Fibroblast of gingiva (primary cell): ENCODE results near the gene ABHD17B.
A peak's percentile ranks its signal among the peaks of the same experiment; 100 is the strongest.
"Not testable (repeated sequence)": the region's sequence is repeated elsewhere in the genome, so short reads cannot be mapped to it uniquely, and the experiment has no call there.

Source experiments
- DNase-seq: peaks from one replicate; pipeline ENCODE4 v3.0.0-alpha.2; 2011; ENCODE audit warnings: low read depth

ABHD17B gene

DNA sequence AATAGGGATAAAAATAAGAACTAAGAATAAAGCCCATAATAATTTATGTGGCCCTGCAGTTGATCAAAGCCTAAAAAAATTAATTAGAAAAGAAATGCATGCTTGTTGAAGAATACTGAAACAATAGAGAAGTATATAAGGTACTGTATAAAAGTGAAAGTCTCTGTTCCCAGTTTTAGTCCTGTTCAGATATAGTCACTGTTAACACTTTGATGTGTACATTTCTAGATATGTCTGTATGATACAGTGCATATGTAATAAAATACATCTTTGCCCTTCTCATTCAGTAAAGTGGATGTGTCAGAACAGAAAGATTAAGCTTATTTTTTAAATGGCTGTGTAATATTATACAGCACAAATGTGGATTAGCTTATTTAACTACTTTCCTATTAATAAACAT is 4.5 kb upstream of the ABHD17B start:
- no peak for DNase-seq

DNA sequence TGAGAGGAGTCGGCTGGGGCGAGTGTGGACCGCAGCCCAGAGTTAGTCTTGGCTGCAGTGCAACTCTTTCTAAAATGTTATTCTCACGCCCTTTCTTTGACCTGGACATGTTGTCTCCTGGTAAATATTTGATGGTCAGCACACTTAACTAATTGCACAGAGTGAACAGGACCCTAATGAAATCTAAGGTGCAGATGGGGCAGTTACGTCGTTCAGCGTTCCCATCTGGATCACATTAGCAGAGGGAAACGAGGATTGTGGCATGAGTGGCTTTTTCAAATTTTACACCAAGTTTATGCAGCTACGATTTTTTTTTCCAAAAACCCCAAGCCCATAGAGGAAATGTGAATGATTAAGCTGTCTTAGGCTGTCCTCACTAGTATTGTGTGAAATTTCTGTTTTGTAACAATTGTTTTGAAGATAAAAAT is 929 bp upstream of the ABHD17B start:
- DNase-seq, result peak; percentile 49

DNA sequence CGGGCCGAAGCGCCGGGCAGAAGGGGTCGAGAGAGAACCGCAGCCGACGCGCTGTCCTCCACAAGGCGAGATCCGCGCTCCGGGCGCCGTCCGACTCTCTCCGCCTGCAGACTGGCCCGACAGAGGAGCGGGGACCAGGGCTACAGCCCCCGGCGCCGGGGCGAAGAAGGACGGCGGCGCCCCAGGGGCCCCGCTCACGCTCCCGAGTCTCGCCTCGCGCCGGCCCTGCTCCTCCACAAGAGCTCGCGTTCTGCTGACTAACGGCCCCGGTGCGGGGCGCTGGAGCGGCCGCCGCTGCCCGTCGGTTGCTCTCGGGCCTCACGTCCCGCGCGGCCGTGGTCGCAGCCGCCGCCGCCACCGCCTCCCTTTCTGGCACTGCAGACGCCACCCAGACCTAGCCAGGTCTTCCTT is 338 bp downstream of the ABHD17B start:
- no peak for DNase-seq

DNA sequence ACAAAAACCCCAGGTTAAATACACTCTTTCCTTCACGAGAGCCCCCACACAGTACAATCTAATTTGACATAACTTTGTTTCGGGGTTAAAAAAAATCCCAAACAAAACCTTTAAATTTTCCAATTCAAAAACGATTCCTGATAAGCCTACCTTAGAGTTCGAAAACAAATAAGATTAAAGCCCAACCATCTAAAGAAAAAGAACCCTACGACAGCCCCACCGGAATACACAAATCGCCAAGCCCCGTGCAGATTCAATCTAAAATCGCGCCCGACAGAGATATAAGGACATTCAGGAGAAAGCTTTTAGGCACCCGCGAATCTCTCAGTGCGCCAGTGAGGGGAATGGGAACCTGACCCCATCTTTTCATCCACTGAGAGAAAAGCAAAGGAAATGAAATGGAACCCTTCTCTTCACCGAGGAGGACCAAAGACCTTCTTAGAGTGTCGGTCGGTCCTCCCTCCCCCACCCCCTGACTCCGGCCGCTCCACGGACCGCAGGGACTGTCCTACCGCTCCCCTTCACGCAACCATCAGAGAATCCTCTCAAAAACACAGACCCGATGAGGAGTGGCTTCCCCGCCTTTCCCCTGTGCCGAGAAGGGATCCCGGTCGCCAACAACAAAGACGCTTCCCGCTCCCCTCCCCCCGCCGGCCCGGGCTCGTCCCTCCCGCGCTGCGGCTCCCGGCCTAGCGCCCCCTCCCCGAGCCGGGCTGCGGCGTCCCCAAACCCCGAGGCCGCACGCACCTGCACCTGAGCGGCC is 925 bp downstream of the ABHD17B start:
- peak; percentile 29 for DNase-seq

DNA sequence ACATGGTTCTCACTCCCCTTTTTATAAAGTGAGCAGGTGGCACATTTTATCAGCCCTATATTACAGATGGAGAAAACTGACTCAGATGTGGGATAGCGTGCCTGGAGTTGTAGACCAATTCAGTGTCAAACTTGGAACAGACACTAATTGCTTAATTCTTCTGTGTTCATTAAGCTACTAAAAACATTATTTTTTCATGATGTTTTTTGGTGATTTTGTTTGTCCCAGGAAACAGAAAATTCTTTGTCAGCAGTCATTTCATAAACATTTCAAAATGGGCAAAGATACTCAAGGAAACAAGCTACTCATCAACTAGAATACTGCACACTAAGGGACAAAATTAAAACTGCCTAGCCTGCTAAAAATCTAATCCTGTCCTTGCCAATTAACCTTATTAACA is 2.2 kb downstream of the ABHD17B start:
- no peak for DNase-seq

DNA sequence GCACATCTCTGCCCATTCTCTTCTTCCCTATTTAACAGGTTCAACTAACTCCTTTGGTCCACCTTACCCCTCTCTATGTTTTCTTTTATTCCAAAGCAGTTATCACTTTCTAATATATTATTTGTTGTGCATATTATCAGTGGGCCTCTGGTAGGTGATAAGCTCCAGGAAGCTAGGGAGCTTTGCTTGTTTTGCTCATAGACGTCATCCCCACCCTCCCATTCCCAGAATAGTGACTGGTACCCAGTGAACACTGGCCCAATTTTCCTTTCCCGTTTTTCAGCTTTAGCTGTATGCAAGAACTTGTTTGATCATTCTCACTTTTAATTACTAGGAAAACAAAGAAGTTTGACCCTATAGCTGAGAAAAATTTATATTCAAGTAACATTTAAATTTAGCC is 6.9 kb downstream of the ABHD17B start:
- no peak for DNase-seq

DNA sequence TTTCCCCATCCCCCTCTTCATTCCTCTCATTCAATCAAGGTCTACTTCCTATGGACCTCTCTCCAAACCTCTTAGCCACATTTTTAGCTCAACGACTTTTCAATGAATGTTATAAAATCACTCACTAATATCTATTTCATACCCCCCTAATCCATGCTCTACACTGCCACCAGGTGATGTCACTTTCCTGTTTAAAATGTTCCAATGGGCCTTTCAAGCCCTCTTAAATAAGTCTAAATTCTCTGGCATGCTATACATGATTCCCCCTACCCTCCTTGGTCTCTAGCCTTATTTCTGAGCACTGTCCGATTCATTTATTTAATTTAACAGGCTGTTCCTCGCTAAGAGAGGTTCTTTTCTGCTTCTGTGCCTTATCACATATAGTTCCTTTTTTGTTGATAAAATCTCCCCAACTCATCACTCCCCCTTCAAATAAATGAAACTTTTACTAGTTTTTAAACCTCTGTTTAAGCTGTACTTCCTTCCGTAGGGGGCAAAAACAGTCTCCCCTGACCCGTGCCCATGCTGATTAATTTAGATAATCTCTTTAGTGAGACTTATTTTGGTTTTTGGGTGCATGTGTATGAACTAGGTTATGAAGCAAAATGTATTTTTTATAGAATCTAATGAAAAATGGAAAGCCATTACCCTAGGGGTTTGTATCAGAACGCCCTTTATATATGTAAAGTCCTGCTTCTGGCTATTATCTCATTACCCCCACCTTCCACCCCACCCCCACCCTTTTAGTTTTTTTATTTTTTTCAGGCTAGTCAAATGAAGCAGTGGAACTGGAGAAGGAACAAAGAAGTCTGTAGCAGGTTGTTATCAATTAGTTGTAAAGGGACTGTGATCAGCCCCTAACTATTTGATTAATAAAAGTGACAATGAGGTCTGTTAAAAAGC is 9.0 kb downstream of the ABHD17B start:
- no peak for DNase-seq

DNA sequence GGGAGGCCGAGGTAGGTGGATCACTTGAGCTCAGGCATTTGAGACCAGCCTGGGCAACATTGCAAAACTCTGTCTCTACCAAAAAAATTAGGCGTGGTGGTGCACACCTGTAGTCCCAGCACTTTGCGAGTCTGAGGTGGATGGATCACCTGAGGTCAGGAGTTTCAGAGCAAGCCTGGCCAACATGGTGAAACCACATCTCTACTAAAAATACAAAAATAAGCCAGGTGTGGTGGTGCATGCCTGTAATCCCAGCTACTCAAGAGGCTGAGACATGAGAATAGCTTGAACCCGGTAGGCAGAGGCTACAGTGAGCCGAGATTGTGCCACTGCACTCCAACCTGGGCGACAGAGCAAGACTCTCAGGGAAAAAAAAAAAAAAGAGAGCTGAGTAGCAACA is 12.2 kb downstream of the ABHD17B start:
- DNase-seq, result not testable (repeated sequence)

DNA sequence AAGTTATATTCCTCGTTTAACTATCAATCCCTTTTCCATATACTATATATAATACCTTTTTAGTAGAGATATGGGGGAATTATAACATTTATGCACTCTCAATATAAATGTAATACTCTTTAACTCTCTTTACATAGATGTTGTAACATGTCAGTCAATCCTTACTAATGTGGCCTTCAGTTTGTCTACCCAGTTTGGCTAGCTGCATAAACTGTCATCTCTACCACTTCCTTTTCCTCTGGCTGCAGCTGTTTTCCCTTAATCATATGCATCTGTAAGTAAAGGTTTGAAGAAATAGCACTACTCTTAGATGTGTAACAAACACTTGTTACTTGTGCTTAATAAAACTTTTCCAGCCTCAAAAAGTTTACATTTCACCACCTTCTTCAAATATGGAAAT is 13.4 kb downstream of the ABHD17B start:
- DNase-seq, result no peak

DNA sequence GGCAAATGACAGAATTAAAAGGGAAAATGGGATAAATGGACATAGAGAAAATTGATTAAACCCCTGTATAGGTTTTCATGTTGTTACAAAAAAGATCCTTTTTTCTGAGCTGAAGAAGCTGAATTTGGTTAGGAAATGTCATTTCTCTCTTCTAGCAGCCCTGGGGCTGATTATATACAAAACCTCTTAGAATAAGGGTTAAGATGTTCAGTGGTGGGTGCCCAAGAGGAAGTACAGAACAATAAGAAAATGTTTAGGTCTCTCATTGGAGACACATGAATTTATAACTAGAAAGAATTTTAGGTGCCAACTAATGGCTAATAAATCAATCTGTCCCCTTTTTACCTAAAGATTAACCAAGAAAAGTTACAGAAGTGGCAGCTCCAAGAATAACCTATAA is 14.2 kb downstream of the ABHD17B start:
- no peak for DNase-seq

DNA sequence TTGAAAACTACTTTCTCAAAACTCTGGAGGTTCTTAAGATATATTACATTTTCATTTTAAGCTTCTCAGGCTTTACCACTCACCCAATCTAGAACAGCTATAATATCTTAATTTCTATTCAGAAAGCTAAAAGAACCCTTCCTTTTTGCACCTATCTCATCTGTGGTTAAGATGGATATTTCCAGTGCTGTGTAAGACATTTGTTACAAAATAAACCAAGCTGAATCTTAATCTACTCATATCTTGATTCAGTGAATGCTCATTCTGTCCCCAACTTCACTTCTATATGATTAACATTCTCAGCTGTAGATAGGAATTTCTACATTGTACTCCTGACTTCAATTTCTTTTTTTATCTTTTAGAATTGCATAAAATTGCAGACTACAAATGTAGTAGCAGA is 15.0 kb downstream of the ABHD17B start:
- DNase-seq, result no peak

DNA sequence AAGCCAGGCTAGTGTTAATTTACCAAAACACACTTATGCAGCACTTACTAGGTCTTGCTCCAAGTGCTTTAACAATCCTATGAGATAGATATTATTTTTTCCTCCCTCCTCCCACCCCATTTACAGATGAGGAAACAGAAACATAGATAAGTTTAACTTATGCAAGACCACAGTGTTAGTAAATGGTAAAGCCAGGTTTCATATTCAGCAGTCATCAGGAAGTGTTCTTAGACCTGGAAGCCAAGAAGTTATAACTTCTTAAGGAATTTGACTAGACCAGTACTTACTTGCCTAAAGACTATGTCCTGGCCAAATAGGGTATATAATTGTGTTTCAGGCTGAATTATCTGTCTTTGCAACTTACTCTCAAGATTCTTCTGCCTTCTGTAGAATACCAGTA is 15.9 kb downstream of the ABHD17B start:
- DNase-seq, result no peak

DNA sequence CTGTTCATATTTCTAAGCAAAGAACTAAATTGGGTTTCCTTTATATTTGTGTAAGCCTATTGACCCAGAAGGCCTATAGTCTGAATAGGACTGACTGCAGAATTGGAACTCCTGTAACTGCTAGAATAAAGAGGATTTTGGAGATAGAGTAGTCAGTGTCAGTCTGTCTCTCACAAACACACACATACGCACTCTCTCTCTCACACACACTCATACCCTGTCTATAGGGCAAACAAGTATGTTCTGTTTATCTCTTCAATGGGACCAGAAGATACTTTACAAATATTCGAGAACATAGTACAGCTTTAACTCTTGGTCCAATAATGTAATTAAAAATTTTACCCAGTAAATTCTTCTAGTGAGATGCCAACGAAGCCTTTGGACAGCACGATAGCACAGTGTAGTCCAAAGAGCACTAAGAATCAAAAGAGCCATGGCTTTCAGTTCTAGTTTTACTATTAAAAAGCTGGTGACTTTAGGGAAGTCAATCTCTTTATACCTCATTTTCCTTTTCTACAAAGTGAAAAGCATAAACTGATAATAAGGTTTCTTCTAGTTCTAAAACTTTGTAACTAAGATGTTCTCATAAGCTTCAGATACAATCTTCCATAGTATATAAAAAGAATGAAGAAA is 19.3 kb downstream of the ABHD17B start:
- DNase-seq, result no peak

DNA sequence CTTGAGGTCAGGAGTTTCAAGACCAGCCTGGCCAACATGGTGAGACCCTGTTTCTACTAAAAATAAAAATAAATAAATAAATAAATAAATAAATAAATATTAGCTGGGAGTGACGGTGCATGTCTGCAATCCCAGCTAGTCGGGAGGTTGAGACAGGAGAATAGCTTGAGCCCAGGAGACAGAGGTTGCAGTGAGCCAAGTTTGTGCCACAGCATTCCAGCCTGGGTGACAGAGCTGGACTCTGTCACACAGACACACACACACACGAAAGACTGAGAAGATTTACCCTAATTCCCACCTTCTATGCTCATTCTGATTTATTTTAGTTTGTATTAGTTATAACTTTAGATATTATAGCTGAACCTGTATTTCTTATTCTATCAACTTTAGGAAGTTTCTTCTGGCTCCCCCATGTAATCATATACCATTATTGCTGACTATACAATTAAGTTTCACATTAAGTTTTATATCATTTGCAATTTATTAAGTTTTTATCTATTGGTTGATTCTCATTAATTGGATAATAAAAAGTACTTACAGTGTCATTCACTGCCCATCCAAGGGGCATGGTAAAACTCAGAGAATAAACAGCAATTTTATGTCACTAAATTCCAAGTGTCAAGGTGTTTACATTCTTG is 20.8 kb downstream of the ABHD17B start:
- DNase-seq, result no peak

DNA sequence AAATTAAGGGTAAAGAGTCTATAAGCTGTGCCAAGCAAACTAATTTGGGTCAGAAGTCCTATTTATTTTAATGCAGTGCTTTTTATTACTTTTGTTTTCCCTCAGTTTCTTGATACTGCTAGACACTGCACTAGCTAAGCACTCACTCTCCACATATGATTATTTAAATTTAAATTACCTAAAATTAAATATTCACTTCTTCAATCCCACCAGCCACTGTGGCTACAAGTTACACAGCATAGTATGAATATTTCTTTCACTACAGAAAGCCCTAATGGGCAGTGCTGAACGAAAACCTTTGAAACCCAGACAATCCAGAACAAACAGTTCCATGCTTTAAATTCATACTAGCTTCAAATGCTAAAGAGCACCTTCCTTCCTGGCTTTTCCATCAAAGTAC is 23.6 kb downstream of the ABHD17B start:
- no peak for DNase-seq

DNA sequence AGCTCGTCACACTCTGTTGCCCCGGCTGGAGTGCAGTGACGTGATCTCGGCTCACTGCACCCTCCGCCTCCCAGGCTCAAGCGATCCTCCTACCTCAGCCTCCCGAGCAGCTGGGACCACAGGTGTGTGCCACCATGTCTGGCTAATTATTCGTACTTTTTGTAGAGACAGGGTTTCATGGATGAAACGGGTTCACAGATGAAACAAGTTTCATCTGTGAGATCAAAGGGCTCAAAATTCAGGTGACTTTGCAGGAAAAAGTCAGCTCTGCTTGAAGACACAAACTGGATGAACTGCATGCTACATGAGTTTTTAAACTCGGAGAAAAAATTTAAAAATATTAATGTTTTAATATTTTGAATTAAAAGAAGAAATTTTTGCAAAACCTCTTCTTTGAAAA is 24.5 kb downstream of the ABHD17B start:
- DNase-seq, result no peak

DNA sequence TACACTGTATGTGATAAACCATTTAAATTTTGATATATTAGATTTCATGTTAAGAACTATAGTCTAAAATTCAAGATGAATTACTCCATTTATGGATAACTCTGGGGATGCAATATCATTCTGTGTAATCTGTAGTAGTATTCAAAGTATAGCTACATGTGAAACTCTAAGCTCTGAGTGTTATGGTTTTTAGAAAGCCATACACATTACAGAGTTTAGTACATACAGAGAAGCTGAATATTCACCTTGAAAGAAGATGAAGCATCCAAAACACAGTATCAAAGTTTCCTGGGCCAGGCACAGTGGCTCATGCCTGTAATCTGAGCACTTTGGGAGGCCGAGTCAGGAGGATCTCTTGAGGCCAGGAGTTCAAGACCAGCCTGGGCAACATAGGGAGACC is 25.0 kb downstream of the ABHD17B start:
- DNase-seq, result no peak

DNA sequence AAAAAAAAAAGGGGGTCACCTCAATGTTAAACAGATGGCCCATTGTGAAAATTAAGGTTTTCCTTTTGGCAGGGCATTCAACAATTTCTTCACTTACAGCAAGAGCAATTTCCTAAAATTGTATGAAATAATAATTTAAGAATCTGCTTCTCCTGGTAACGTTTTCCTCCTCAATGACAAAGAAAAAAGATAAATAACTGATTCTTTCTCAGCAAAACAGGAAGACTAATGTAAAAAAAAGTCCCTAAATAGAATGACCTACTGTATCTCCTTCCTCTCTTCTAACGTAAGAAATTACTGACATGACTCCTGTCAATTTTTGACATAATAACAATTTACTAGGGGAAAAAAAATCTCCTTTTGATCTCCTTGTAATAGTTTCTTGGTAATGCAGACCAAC is 25.5 kb downstream of the ABHD17B start:
- DNase-seq, result no peak

DNA sequence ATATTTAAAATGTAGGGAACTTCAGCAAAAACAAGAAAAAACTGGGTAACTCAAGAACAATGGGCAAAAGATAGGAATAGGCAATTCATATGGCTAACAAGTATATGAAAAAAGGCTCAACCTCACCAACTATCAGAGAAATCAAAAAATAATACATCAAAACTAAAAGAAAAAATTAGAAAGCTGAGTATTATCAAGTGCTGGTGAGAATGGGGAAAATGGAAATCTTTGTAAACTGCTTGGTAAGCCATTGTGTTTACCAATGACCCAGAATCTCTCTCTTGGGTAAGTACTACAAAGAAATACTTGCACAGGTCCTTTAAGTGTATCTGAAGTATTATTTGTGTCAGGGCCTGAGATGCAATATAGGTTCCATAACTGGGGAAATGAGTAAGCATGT is 27.0 kb downstream of the ABHD17B start:
- no peak for DNase-seq

DNA sequence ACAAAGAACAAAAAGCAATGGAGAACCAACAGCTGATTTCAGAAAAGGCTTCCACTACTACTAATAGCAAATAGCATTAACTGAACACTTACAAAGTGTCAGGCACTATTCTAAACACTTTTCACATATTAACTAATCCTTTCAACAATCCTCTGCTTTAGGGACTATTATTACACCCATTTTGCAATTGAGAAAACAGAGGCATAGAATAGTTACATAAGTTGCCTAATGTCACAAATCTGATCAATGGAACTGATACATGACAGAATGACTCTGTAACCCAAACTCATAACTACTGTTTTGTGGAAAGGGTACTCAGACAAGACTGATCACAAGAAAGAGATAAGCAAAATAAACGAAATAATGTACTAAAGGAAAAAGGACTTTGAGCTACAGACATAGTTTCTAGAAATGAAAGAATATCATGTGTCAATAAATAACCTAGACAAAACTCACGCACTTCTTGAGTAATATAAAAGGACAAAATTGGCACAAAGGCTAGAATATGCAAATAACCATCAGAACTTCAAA is 31.3 kb downstream of the ABHD17B start:
- no peak for DNase-seq

DNA sequence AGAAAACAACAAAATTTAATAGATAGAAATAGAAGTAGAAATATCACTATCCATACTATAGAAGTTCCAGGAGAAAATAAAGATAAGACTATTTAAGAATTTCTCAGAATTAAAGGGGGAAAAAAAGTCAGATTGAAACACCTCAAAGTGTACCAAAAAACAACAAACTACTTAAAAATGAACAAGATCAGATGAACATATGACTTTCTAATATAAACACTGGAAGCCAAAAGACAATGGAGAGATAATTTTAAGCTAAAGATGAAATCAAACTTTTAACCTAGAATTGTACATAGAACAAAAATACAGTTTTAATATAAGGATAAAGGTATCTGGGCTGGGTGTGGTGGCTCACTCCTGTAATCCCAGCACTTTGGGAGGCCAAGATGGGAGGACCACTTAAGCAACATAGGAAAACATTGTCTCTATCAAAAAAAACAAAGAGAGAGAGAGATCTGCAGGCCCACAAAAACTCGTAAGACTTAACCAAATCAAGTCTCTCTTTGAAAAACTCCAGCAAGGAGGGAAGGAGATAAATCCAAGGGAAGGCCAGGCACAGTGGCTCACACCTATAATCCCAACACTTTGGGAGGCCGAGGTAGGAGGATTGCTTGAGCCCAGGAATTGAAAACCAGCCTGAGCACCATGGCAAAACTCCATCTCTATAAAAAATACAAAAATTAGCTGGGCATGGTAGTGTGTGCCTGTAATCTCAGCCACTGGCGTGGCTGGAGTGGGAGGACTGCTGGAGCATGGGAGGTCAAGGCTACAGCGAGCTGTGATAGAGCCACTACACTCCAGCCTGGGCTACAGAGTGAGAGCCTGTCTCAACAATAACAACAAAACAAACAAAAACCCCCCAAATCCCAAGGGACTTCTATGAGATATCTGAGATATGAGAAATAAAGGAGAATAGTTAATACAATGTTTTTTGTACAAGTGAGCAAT is 32.4 kb downstream of the ABHD17B start:
- no peak for DNase-seq
